Thymus (tissue), 11 donors: ENCODE measurements around the gene GPR107. TPM values are rescaled to one million over a fixed set of nuclear protein-coding genes. Genes with fewer than 3 reads are reported as not detected.

Experiments used
- DNase-seq, 9 donors: peaks; one replicate each; pipeline ENCODE4 v3.0.0-alpha.2; 2013; ENCODE audit warnings: low spot score in 9 of 9, low read depth in 6 of 9, missing footprints in 1 of 9
- H3K27ac ChIP-seq, 2 donors: one replicate each; pipeline ENCODE4 v1.5.1; 2013; ENCODE audit warnings: control low read depth in 1 of 2, low read depth in 1 of 2, low read length in 1 of 2, mild to moderate bottlenecking in 1 of 2, moderate library complexity in 1 of 2
- H3K27me3 ChIP-seq, 2 donors: one replicate each; pipeline ENCODE4 v1.5.1; 2013; ENCODE audit warnings: low read length in 1 of 2; ENCODE audit not compliant: control insufficient read depth in 2 of 2, insufficient read depth in 1 of 2
- H3K36me3 ChIP-seq, 2 donors: one replicate each; pipeline ENCODE4 v1.5.1; 2013; ENCODE audit warnings: low read length in 1 of 2, mild to moderate bottlenecking in 1 of 2, moderate library complexity in 1 of 2; ENCODE audit not compliant: control insufficient read depth in 2 of 2, insufficient read depth in 2 of 2
- H3K4me1 ChIP-seq, 2 donors: one replicate each; pipeline ENCODE4 v1.5.1; 2013; ENCODE audit warnings: low read length in 2 of 2; ENCODE audit not compliant: control insufficient read depth in 2 of 2, insufficient read depth in 2 of 2
- H3K4me3 ChIP-seq, 2 donors: one replicate each; pipeline ENCODE4 v1.5.1; 2013; ENCODE audit warnings: low read length in 2 of 2, control low read depth in 1 of 2, mild to moderate bottlenecking in 1 of 2
- H3K9me3 ChIP-seq, 2 donors: one replicate each; pipeline ENCODE4 v1.5.1; 2013; ENCODE audit warnings: low read length in 1 of 2, mild to moderate bottlenecking in 1 of 2; ENCODE audit not compliant: control insufficient read depth in 2 of 2, insufficient read depth in 1 of 2
- WGBS: extraction: QIAGEN DNeasy Blood & Tissue Kit; methylation state at CpG from one replicate; pipeline ENCODE4 v1.1.7; 2013; 5-methylcytosine and 5-hydroxymethylcytosine counted together
- polyA plus RNA-seq: library from polyadenylated mRNA; stranded (reverse); fragments of 200-250 nt; gene quantifications from one replicate; pipeline ENCODE4 v1.2.3, GENCODE V29; 2013
- total RNA-seq: library from RNA; stranded (reverse); fragments of 120-200 nt; gene quantifications from one replicate; pipeline ENCODE4 v1.2.4, GENCODE V29; 2013
- donor health status: healthy.

The GPR107 gene
- total and polyA plus RNA-seq, 2 donors, result 8.5 to 10.7 TPM

DNA sequence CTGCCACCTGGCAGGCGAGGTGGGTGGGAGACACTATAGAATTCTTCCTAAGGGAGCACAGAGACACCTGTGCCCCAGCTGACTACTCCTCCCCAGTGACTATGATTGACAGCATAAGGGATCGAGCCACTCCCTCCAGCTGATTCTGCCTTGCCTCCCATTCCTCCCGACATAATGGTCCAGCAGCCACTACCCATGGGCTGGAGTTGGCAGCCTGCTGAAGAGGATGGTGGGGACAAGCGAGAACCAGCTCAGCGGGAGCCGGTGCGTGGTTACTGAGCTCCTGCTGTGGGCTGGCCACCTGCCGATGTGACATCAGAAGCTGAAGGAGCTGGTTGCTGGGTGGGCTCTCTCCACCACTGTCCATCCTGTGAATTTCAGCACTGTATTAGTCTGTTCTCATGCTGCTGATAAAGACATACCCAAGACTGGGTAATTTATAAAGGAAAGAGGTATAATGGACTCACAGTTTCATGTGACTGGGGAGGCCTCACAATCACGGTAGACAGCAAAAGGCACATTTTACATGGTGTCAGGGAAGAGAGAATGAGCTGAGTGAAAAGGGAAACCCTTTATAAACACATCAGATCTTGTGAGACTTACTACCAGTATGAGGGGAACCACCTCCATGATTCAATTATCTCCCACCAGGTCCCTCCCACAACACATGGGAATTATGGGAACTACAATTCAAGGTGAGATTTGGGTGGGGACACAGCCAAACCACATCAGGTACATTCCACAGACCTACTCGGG, 106.4 kb downstream of the GPR107 start:
- Histone ChIP-seq H3K27me3 (peaks cover 0 to 9% of the 10 kb centered on the region in 2 donors), H3K36me3 (no peaks in the 10 kb centered on the region), H3K9me3 (no peaks in the 10 kb centered on the region), H3K4me3 (no peak overlapping the region), H3K4me1 (no peaks in the 10 kb centered on the region), H3K27ac (no peak overlapping the region)
- WGBS, result 89% methylated on average over 10 of the region's 10 CpGs
- no peak for DNase-seq

GRCh38 chr9:130160862-130161470, 107.3 kb downstream of the GPR107 start:
- 97% methylated on average over 3 of the region's 3 CpGs for WGBS
- H3K4me3 ChIP-seq, result no peak overlapping the region

GRCh38 chr9:130165579-130165978, 111.9 kb downstream of the GPR107 start:
- DNase-seq, result no peak
- Histone ChIP-seq H3K9me3 (no peaks in the 10 kb centered on the region), H3K4me1 (peaks cover 0 to 5% of the 10 kb centered on the region in 2 donors), H3K27ac (no peak overlapping the region), H3K4me3 (no peak overlapping the region), H3K36me3 (no peaks in the 10 kb centered on the region), H3K27me3 (peaks cover under 1 to 32% of the 10 kb centered on the region in 2 donors)
- 96% methylated on average over 1 of the region's 1 CpG for WGBS

More at GRCh38 chr9:130160862-130161470, 107.3 kb downstream of the GPR107 start:
- no peak for DNase-seq
- Histone ChIP-seq H3K4me1 (no peaks in the 10 kb centered on the region), H3K27me3 (peaks cover 0 to 9% of the 10 kb centered on the region in 2 donors), H3K36me3 (no peaks in the 10 kb centered on the region), H3K9me3 (no peaks in the 10 kb centered on the region), H3K27ac (no peak overlapping the region)

GRCh38 chr9:130166399-130166798, 112.7 kb downstream of the GPR107 start:
- WGBS, result 84% methylated on average over 4 of the region's 4 CpGs
- no peak for DNase-seq
- Histone ChIP-seq H3K9me3 (no peaks in the 10 kb centered on the region), H3K27me3 (peaks cover 9 to 40% of the 10 kb centered on the region in 2 donors), H3K36me3 (no peaks in the 10 kb centered on the region), H3K4me3 (no peak overlapping the region), H3K4me1 (peaks cover 0 to 5% of the 10 kb centered on the region in 2 donors), H3K27ac (no peak overlapping the region)

DNA sequence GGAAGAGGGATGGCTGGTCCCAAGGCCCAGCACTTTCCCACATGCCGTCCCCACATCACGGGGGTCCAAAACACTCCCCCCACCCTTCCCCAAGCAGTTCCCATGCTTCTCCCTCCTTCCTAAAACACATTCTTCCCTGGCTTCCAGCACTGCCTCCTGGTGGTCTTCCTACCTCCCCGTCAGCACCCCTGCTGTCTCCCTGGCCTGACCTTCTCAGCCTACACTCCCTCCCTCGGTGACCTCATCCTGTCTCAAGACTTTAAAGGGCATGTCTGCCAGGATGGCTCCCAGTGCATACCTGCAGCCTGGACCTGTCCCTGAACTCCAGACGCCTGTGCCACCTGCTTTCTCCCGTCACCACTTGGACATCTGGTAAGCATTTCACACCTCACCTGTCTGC, 114.2 kb downstream of the GPR107 start:
- Histone ChIP-seq H3K27me3 (peaks cover 19 to 50% of the 10 kb centered on the region in 2 donors), H3K9me3 (no peaks in the 10 kb centered on the region), H3K4me1 (peaks cover 0 to 5% of the 10 kb centered on the region in 2 donors), H3K27ac (no peak overlapping the region), H3K36me3 (no peaks in the 10 kb centered on the region), H3K4me3 (no peak overlapping the region)
- DNase-seq, result no peak
- WGBS, result 88% methylated on average over 6 of the region's 6 CpGs

- Histone ChIP-seq H3K9me3 (peaks cover 0 to 1% of the 10 kb centered on the region in 2 donors), H3K36me3 (no peaks in the 10 kb centered on the region), H3K4me3 (peak overlapping the region in 1 of 2 donors; percentile 40), H3K4me1 (peaks cover 0 to 5% of the 10 kb centered on the region in 2 donors), H3K27me3 (peaks cover 33 to 82% of the 10 kb centered on the region in 2 donors), H3K27ac (no peak overlapping the region)
- WGBS, result 42% methylated on average over 45 of the region's 45 CpGs
- no peak for DNase-seq
Measured at GRCh38 chr9:130171226-130172148, 117.8 kb downstream of the GPR107 start.

- Histone ChIP-seq H3K4me3 (peak within 1 kb of the TSS; percentile 8 to 40), H3K4me1 (peaks cover 0 to 5% of the 10 kb centered on the region in 2 donors), H3K27ac (no peak within 1 kb of the TSS), H3K27me3 (peaks cover 33 to 81% of the 10 kb centered on the region in 2 donors), H3K9me3 (peaks cover 0 to 1% of the 10 kb centered on the region in 2 donors), H3K36me3 (no peaks in the 10 kb centered on the region)
- 1% methylated on average over 94 of the region's 101 CpGs for WGBS
- DNase-seq, result no peak
Measured at GRCh38 chr9:130172161-130172857, 118.6 kb downstream of the GPR107 start, which contains the start of gene NCS1. Gene NCS1 (plus strand): TSS chr9:130172404. CDS start chr9:130172664, 260 bp downstream.

GRCh38 chr9:130172858-130173665, 119.4 kb downstream of the GPR107 start:
- no peak overlapping the region for H3K27ac ChIP-seq
- DNase-seq, result no peak
- H3K9me3 ChIP-seq, result peaks cover 0 to 1% of the 10 kb centered on the region in 2 donors
- no peaks in the 10 kb centered on the region for H3K36me3 ChIP-seq
- peak overlapping the region; percentile 8 to 40 for H3K4me3 ChIP-seq
- peaks cover 0 to 5% of the 10 kb centered on the region in 2 donors for H3K4me1 ChIP-seq
- 4% methylated on average over 57 of the region's 57 CpGs for WGBS
- peaks cover 33 to 79% of the 10 kb centered on the region in 2 donors for H3K27me3 ChIP-seq
